ENCODE data around the gene RAD21L1.

The RAD21L1 gene

GRCh38 chr20:1269235-1269634 lies 43.4 kb downstream of the RAD21L1 start:
- DNase-seq (ENCODE audit: low read depth in 2 of 2, low spot score in 1 of 2), result no peak

- DNase-seq (ENCODE audit: low read depth in 2 of 2, low spot score in 1 of 2), result no peak
Measured at GRCh38 chr20:1269850-1270249, 44.0 kb downstream of the RAD21L1 start.

- no peak for DNase-seq (ENCODE audit: low read depth in 2 of 2, low spot score in 1 of 2)
Measured at GRCh38 chr20:1272368-1273100, 46.7 kb downstream of the RAD21L1 start.

- no peak for DNase-seq (ENCODE audit: low read depth in 2 of 2, low spot score in 1 of 2)
Measured at GRCh38 chr20:1273366-1273765, 47.5 kb downstream of the RAD21L1 start.

GRCh38 chr20:1274485-1275311 lies 48.9 kb downstream of the RAD21L1 start:
- no peak for DNase-seq (ENCODE audit: low read depth in 2 of 2, low spot score in 1 of 2)

- no peak for DNase-seq (ENCODE audit: low read depth in 2 of 2, low spot score in 1 of 2)
Measured at GRCh38 chr20:1275919-1276318, 50.1 kb downstream of the RAD21L1 start.

- DNase-seq (ENCODE audit: low read depth in 2 of 2, low spot score in 1 of 2), result no peak
Measured at GRCh38 chr20:1277529-1278322, 51.9 kb downstream of the RAD21L1 start.

GRCh38 chr20:1278993-1279392 lies 53.1 kb downstream of the RAD21L1 start:
- DNase-seq (ENCODE audit: low read depth in 2 of 2, low spot score in 1 of 2), result no peak

- no peak for DNase-seq (ENCODE audit: low read depth in 2 of 2, low spot score in 1 of 2)
Measured at GRCh38 chr20:1280195-1281102, 54.6 kb downstream of the RAD21L1 start.

- DNase-seq (ENCODE audit: low read depth in 2 of 2, low spot score in 1 of 2), result no peak
Measured at GRCh38 chr20:1281279-1282057, 55.6 kb downstream of the RAD21L1 start.

GRCh38 chr20:1282966-1283365 lies 57.1 kb downstream of the RAD21L1 start:
- DNase-seq (ENCODE audit: low read depth in 2 of 2, low spot score in 1 of 2), result no peak

- no peak for DNase-seq (ENCODE audit: low read depth in 2 of 2, low spot score in 1 of 2)
Measured at GRCh38 chr20:1283522-1284510, 58.0 kb downstream of the RAD21L1 start.

GRCh38 chr20:1286267-1287024 lies 60.6 kb downstream of the RAD21L1 start:
- DNase-seq (ENCODE audit: low read depth in 2 of 2, low spot score in 1 of 2), result no peak

GRCh38 chr20:1287306-1287705 lies 61.5 kb downstream of the RAD21L1 start:
- DNase-seq (ENCODE audit: low read depth in 2 of 2, low spot score in 1 of 2), result no peak

GRCh38 chr20:1287787-1288569 lies 62.1 kb downstream of the RAD21L1 start:
- no peak for DNase-seq (ENCODE audit: low read depth in 2 of 2, low spot score in 1 of 2)

- DNase-seq (ENCODE audit: low read depth in 2 of 2, low spot score in 1 of 2), result no peak
Measured at GRCh38 chr20:1291191-1291741, 65.4 kb downstream of the RAD21L1 start.

GRCh38 chr20:1292620-1293019 lies 66.8 kb downstream of the RAD21L1 start:
- DNase-seq (ENCODE audit: low read depth in 2 of 2, low spot score in 1 of 2), result no peak
